ENCODE data around the gene CYLC1.

Gene CYLC1

GRCh38 chrX:83860846-83861245, at the start of gene CYLC1:
Gene CYLC1, plus strand, starts transcription at chrX:83861146. Its CDS starts 37 bp downstream, at chrX:83861183.
- Histone ChIP-seq H3K27me3 (replicated peaks; ENCODE audit: control insufficient read depth, insufficient read depth, low read length) (no peaks in the 10 kb centered on the region), H3K36me3 (ENCODE audit: control insufficient read depth, insufficient read depth, low read length) (no peaks in the 10 kb centered on the region), H3K4me3 (replicated peaks; ENCODE audit: low read depth, low read length) (no peak within 1 kb of the TSS)
- no peak for DNase-seq (ENCODE audit: extremely low read depth, insufficient read length)
- no peak for TF ChIP-seq CTCF (IDR thresholded peaks at IDR 0.05; ENCODE audit: insufficient read depth, low read length, poor library complexity, severe bottlenecking)

- DNase-seq (ENCODE audit: extremely low read depth, insufficient read length) = no peak
- Histone ChIP-seq H3K4me3 (replicated peaks; ENCODE audit: low read depth, low read length) (no peak overlapping the region), H3K36me3 (ENCODE audit: control insufficient read depth, insufficient read depth, low read length) (no peaks in the 10 kb centered on the region), H3K27me3 (replicated peaks; ENCODE audit: control insufficient read depth, insufficient read depth, low read length) (no peaks in the 10 kb centered on the region)
- TF ChIP-seq CTCF (IDR thresholded peaks at IDR 0.05; ENCODE audit: insufficient read depth, low read length, poor library complexity, severe bottlenecking) = no peak
These were observed 41.6 kb upstream of the CYLC1 start for GRCh38 chrX:83819304-83819703.

GRCh38 chrX:83829874-83830273, 31.1 kb upstream of the CYLC1 start:
- Histone ChIP-seq H3K36me3 (ENCODE audit: control insufficient read depth, insufficient read depth, low read length) (no peaks in the 10 kb centered on the region), H3K4me3 (replicated peaks; ENCODE audit: low read depth, low read length) (no peak overlapping the region), H3K27me3 (replicated peaks; ENCODE audit: control insufficient read depth, insufficient read depth, low read length) (no peaks in the 10 kb centered on the region)
- TF ChIP-seq CTCF (IDR thresholded peaks at IDR 0.05; ENCODE audit: insufficient read depth, low read length, poor library complexity, severe bottlenecking) = no peak
- no peak for DNase-seq (ENCODE audit: extremely low read depth, insufficient read length)

- no peaks in the 10 kb centered on the region for H3K27me3 ChIP-seq (replicated peaks; ENCODE audit: control insufficient read depth, insufficient read depth, low read length)
- H3K36me3 ChIP-seq (ENCODE audit: control insufficient read depth, insufficient read depth, low read length) = no peaks in the 10 kb centered on the region
- peak; percentile 6 for DNase-seq (ENCODE audit: extremely low read depth, insufficient read length)
- H3K4me3 ChIP-seq (replicated peaks; ENCODE audit: low read depth, low read length) = no peak overlapping the region
- TF ChIP-seq CTCF (IDR thresholded peaks at IDR 0.05; ENCODE audit: insufficient read depth, low read length, poor library complexity, severe bottlenecking) = peak; percentile 83
These were observed 15.5 kb upstream of the CYLC1 start for GRCh38 chrX:83845397-83845796.

- DNase-seq (ENCODE audit: extremely low read depth, insufficient read length) = no peak
- H3K27me3 ChIP-seq (replicated peaks; ENCODE audit: control insufficient read depth, insufficient read depth, low read length) = no peaks in the 10 kb centered on the region
- no peaks in the 10 kb centered on the region for H3K36me3 ChIP-seq (ENCODE audit: control insufficient read depth, insufficient read depth, low read length)
- no peak for TF ChIP-seq CTCF (IDR thresholded peaks at IDR 0.05; ENCODE audit: insufficient read depth, low read length, poor library complexity, severe bottlenecking)
- no peak overlapping the region for H3K4me3 ChIP-seq (replicated peaks; ENCODE audit: low read depth, low read length)
These were observed 13.6 kb upstream of the CYLC1 start for GRCh38 chrX:83847339-83847738.

GRCh38 chrX:83888585-83888984, 27.6 kb downstream of the CYLC1 start:
- no peak for TF ChIP-seq CTCF (IDR thresholded peaks at IDR 0.05; ENCODE audit: insufficient read depth, low read length, poor library complexity, severe bottlenecking)
- H3K36me3 ChIP-seq (ENCODE audit: control insufficient read depth, insufficient read depth, low read length) = no peaks in the 10 kb centered on the region
- DNase-seq (ENCODE audit: extremely low read depth, insufficient read length) = no peak
- H3K4me3 ChIP-seq (replicated peaks; ENCODE audit: low read depth, low read length) = no peak overlapping the region
- no peaks in the 10 kb centered on the region for H3K27me3 ChIP-seq (replicated peaks; ENCODE audit: control insufficient read depth, insufficient read depth, low read length)

Measured in GM06990 (cell line).